GM21576 (cell line): ENCODE measurements around the gene TMPRSS9.

Experiments
- ATAC-seq: cut with Tn5 transposase; IDR thresholded peaks from one replicate; pipeline ENCODE4 v1.9.1; 2021; ENCODE audit warnings: mild to moderate bottlenecking, moderate library complexity; ENCODE audit not compliant: unreplicated experiment

TMPRSS9 gene

DNA sequence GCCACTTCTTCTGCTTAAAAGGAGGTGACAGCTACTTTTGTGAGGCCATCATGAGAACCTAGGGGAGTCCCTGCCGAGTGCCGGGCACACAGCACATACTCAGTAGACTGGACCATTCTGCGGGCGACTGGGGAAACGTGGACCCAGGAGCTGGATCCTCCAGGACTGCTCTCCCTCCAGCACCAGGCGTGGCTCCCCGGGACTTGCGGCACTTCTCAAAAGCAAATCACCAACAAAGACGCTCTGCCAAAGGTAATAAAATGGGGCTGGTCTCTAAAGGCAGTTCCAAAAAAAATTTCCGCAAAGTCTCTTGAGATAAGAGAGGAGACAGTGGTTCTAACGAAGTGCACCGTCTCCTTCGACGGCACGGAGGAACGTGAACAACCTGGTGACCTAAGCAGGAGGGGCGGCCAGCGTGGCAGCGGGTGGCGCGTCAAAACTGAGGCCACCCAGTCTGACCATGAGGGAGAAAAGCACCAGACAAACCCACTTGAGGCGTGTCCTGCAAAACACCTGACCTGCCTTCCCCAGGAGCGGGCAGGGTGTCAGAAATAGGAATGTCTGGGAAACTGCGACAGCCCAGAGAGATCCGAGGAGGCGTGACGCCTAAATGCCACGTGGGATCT is 1.4 kb upstream of the TMPRSS9 start:
- no peak for ATAC-seq

DNA sequence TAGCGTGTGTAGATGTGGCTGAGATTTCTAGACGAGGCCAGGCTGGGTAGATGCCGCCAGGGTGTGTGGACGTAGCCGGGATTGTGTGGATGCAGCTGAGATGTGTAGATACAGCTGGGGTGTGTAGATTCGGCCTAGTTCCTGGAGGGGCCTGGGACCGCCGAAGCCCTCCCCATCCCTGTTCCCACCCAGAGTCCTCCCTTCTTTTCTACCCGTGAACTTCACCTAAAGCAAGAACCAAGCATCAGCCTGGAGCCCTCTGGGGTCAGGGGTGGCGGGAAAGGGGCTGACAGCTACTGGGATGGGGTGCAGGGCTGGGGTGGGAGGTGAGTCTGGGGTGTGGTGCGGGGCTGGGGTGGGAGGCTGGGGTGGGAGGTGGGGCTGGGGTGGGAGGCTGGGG is 768 bp downstream of the TMPRSS9 start:
- no peak for ATAC-seq

GRCh38 chr19:2361246-2362045 is 1.4 kb downstream of the TMPRSS9 start:
- no peak for ATAC-seq

DNA sequence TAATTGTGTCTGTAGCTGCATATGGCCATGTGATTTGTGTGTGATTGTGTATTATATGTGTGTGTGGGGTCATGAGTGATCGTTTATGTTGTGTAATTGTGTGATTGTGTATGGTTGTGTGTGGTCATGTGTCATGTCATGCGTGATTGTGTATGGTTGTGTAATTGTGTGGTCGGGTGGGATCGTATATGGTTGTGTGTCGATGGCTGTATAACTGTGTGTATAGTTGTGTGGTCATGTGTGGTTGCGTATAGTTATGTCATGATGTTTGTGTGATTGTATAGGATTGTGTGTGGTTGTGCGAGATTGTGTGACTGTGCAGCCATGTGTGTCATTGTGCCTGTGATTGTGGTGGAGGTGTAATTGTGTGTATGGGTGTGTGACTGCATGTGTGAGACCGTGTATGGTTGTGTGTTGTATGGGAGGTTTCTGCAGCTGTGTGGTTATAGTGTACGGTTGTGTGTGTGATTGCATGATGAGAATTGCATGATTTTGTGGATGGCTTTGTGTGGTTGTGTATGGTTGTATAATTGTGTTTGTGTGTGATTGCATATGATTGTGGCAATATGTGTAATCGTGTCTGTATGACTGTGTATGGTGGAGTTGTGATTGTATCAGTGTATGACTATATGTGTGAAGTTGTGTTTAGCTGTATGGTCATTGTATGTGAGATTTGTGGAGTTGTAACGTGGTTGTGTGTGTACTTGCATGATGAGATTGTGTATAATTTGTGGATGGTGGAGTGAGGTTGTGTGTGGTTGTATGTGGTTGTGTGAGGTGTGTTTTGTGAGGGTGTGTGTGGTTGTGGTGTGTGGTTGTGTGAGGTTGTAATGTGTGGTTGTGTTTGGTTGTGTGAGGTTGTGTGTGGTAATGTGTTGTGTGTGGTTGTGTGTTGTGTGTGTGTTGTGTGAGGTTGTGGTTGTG is 2.2 kb downstream of the TMPRSS9 start:
- no peak for ATAC-seq

DNA sequence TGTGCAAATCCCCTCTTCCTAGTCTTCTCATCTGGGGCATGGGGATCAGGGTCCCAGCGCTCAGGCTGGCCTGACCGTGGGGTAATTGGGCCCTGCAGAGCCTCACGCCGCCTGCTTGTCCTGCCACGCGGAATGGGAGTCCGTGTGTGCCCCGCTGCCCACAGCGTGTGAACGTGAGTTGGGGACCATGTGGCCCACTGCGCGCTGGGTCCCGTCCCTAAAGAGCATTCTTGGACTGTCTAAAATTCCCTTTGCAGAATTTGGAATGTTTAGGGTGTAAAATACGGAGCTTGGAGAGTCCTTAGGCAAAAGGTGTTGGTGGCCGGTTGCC is 2.9 kb downstream of the TMPRSS9 start:
- ATAC-seq = no peak

DNA sequence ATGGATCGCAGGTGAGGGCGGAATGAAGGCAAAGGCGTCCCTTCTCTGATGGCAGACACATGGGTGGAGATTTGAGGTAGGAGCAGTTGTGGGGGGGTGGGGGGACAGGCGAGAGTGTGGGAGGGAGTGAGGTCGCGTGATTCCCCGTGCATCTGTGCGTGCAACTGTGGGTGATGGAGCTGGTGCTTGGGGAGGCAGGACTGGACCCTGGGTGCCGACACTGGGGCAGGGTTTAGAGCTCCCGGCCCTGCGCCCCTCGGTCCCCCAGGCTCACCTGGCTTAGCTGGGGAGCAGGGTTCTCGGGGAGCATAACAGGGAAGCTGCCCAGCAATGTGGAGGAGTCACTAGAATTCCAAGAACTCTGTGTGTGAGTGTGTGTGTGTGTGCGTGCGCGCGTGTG is 3.4 kb downstream of the TMPRSS9 start:
- no peak for ATAC-seq

GRCh38 chr19:2365201-2365970 is 5.3 kb downstream of the TMPRSS9 start:
- no peak for ATAC-seq

DNA sequence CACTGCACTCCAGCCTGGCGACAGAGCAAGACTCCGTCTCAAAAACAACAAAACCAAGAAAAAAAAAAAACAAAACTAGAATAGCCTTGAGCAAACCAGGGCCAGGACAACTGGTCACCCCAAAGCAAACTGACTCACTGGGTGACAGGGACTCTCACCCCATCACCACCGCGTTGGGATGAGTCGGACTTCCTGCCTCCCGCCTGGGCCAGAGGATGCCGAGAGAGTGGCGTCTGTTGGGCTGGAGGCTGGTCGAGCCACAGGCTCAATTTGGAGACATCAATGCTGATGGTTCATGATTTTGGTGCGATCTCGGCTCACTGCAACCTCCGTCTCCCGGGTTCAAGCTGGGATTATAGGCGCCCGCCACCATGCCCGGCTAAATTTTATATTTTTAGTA is 11.6 kb downstream of the TMPRSS9 start:
- ATAC-seq = no peak

DNA sequence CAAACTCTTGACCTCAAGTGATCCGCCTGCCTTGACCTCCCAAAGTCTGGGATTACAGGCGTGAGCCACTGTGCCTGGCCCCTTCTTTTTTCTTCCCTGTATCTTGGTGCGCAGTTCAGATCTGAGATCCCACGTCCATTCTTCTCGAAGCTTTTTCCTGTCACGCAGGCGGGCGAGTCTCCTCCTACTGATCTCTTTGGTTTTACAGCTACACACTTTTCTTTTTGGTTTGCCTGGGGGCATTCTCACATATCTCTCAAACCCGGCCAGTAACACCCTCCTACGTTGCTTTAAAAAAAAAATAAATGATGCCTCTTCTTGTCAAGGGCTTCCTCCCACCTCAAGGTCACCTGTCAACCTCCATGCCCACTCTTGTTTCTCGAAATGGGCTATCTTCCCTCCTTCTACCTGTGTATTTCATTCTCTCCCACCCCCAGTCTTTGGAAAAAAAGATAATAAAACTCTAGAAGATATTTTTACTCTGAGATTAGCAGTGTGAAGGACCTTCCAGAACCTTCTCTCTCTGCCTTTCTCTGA is 12.1 kb downstream of the TMPRSS9 start:
- ATAC-seq = no peak

DNA sequence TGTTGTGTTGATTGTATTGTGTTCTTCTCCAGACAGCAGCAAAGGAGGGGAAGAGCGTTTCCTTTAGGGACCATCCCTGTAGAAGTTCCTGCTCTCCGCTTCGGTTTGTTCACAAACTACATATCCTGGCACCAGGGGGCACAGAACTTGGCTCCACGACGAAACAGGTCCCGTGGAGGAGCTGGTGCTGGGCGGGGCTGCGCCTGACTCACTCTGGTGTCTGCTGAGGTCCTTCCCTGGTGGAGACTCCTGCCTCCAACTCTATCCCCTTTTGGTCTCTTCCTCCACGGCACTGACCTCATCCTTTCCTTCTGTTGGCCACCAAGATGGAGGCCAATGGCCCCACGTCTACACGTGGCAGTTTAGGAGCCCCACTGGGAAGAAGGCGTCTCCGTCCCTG is 14.7 kb downstream of the TMPRSS9 start:
- ATAC-seq = no peak

- no peak for ATAC-seq
These were observed 15.5 kb downstream of the TMPRSS9 start for GRCh38 chr19:2375353-2376121.

- ATAC-seq = no peak
These were observed 16.9 kb downstream of the TMPRSS9 start for GRCh38 chr19:2376784-2377519.

GRCh38 chr19:2380567-2380966 is 20.5 kb downstream of the TMPRSS9 start:
- ATAC-seq = no peak

DNA sequence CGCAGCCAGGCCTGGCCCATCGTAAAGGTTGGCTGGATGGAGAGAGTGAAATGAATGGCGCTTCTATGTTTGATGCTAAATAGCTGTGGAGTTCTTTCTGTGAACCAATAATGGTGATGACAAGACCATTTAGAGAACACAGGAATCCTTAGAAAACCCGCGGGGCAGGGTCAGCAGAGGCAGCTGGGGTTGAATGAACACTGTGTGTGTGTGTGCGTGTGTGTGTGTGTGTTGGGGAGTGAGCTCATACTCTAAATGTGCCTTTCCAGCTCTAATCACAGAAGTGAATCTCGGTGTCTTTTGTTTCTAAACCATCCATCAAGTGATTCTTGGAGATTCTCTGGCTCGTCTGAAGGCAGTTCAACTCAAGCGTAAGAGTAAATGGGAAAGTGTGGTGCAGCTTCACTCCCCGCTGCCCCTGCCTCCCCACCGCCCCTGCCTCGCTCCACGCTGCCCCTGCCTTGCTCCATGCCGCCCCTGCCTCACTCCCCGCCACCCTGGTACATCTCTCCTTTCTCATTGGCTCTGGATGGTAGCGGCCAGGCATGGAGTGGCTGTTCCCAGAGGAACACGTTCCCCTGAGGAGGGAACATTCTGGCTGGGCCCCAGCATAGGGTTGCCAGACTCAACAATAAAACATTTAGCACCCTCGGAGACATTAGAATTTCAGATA is 21.2 kb downstream of the TMPRSS9 start:
- no peak for ATAC-seq

GRCh38 chr19:2382530-2383222 is 22.6 kb downstream of the TMPRSS9 start:
- no peak for ATAC-seq

GRCh38 chr19:2385053-2385721 is 25.1 kb downstream of the TMPRSS9 start:
- no peak for ATAC-seq
